Activated CD4-positive, alpha-beta T cell treated with anti-CD3 and anti-CD28 coated beads for 36 hours (primary cell): Measurements from ENCODE around the gene CLEC2L. TPM values are rescaled to one million over a fixed set of nuclear protein-coding genes. Genes with fewer than 3 reads are reported as not detected.
"Not testable (repeated sequence)": the region's sequence is repeated elsewhere in the genome, so short reads cannot be mapped to it uniquely, and the experiment has no call there.

Experiments
- ATAC-seq: fragments of 200-7000 bp; cut with Tn5 transposase; one replicate; pipeline ENCODE4 v1.10.0; 2021; ENCODE audit warnings: mild to moderate bottlenecking, moderate library complexity
- CTCF ChIA-PET: fragments of 350-600 bp; sonication (Branson Sonifier 250); formaldehyde crosslinking; loops from one replicate; lab custom pipeline; 2021; ENCODE audit warnings: antibody characterized with exemption; lab: Charles Lee
- POLR2A ChIA-PET: fragments of 350-600 bp; sonication (Branson Sonifier 250); formaldehyde crosslinking; loops from one replicate; lab custom pipeline; 2021; ENCODE audit warnings: antibody characterized with exemption, inconsistent platforms; lab: Charles Lee
- DNase-seq: peaks from one replicate; pipeline ENCODE4 v3.0.0-alpha.2; 2020
- H3K27ac Mint-ChIP-seq: one replicate; pipeline ENCODE4 v1.8.0; 2021; ENCODE audit warnings: mixed read lengths
- H3K27me3 Mint-ChIP-seq: one replicate; pipeline ENCODE4 v1.8.0; 2021; ENCODE audit warnings: mixed read lengths
- H3K36me3 Mint-ChIP-seq: one replicate; pipeline ENCODE4 v1.8.0; 2021; ENCODE audit warnings: low read depth, mixed read lengths
- H3K4me1 Mint-ChIP-seq: one replicate; pipeline ENCODE4 v1.8.0; 2021; ENCODE audit warnings: mixed read lengths
- H3K4me3 Mint-ChIP-seq: one replicate; pipeline ENCODE4 v1.8.0; 2021; ENCODE audit warnings: mild to moderate bottlenecking, moderate library complexity, mixed read lengths
- H3K9me3 Mint-ChIP-seq: one replicate; pipeline ENCODE4 v1.8.0; 2021; ENCODE audit warnings: low read depth, mixed read lengths
- intact Hi-C, 2 experiments: fragments of 100-400 bp; cut with DNase I in 1 of 2; cut with micrococcal nuclease in 1 of 2; formaldehyde crosslinking; loops; one replicate each; pipeline versions ENCODE4 v1.14.2 to v1.15.1; 2022 to 2024; cut with DNase I, micrococcal nuclease
- total RNA-seq, 2 experiments: library from RNA; stranded (reverse); gene quantifications; one replicate each; pipeline ENCODE4 v1.2.3, GENCODE V29; 2021

Gene CLEC2L
- total RNA-seq, 2 experiments from 2014 or later: not detected

GRCh38 chr7:139540203-139540602, 16.7 kb downstream of the CLEC2L start:
- POLR2A ChIA-PET: no interaction called here
- intact Hi-C loops: no loop called here
- Mint-ChIP-seq H3K36me3 (no peaks in the 10 kb centered on the region), H3K27me3 (no peaks in the 10 kb centered on the region), H3K27ac (no peak overlapping the region), H3K9me3 (no peaks in the 10 kb centered on the region), H3K4me3 (no peak overlapping the region), H3K4me1 (no peaks in the 10 kb centered on the region)
- ATAC-seq (no peak), DNase-seq (no peak)
- CTCF ChIA-PET: no interaction called here

- H3K4me3 Mint-ChIP-seq: no peak overlapping the region
- H3K4me1 Mint-ChIP-seq: no peaks in the 10 kb centered on the region
- no peaks in the 10 kb centered on the region for H3K9me3 Mint-ChIP-seq
- CTCF ChIA-PET: interaction anchor here (0.7 to 0.8 kb wide), 2 partner anchors 107 to 763 kb away, joined by 3 read pairs; no protein-coding TSS in a partner anchor
- POLR2A ChIA-PET: no interaction called here
- DNase-seq (no peak), ATAC-seq (no peak)
- H3K36me3 Mint-ChIP-seq: no peaks in the 10 kb centered on the region
- no peaks in the 10 kb centered on the region for H3K27me3 Mint-ChIP-seq
- intact Hi-C loops: no loop called here
- H3K27ac Mint-ChIP-seq: no peak overlapping the region
Measured at GRCh38 chr7:139541600-139542307, 18.3 kb downstream of the CLEC2L start.

- ChIA-PET CTCF (interaction anchor here (0.8 kb wide), 1 partner anchor 108 kb away, joined by 3 read pairs; no protein-coding TSS in a partner anchor), POLR2A (no interaction called here)
- intact Hi-C loops: no loop called here
- Mint-ChIP-seq H3K9me3 (no peaks in the 10 kb centered on the region), H3K27me3 (no peaks in the 10 kb centered on the region), H3K36me3 (no peaks in the 10 kb centered on the region), H3K4me3 (no peak overlapping the region), H3K4me1 (no peaks in the 10 kb centered on the region), H3K27ac (no peak overlapping the region)
- ATAC-seq: no peak
- no peak for DNase-seq
Measured at GRCh38 chr7:139542308-139543151, 19.0 kb downstream of the CLEC2L start.

- ChIA-PET CTCF (interaction anchor here (0.5 kb wide), 1 partner anchor 21 kb away, joined by 3 read pairs; no protein-coding TSS in a partner anchor), POLR2A (no interaction called here)
- no peak overlapping the region for H3K27ac Mint-ChIP-seq
Measured at GRCh38 chr7:139543801-139544603, 20.5 kb downstream of the CLEC2L start.

GRCh38 chr7:139544645-139545044, 21.2 kb downstream of the CLEC2L start:
- Mint-ChIP-seq H3K9me3 (no peaks in the 10 kb centered on the region), H3K4me1 (no peaks in the 10 kb centered on the region), H3K36me3 (no peaks in the 10 kb centered on the region), H3K27me3 (no peaks in the 10 kb centered on the region), H3K27ac (no peak overlapping the region), H3K4me3 (no peak overlapping the region)
- CTCF ChIA-PET: interaction anchor here (0.6 to 1.0 kb wide), 2 partner anchors 45 to 108 kb away, joined by 4 read pairs; no protein-coding TSS in a partner anchor
- ATAC-seq (no peak), DNase-seq (no peak)
- intact Hi-C loops: no loop called here
- POLR2A ChIA-PET: no interaction called here

More at GRCh38 chr7:139543801-139544603, 20.5 kb downstream of the CLEC2L start:
- H3K4me1 Mint-ChIP-seq: no peaks in the 10 kb centered on the region
- ATAC-seq (no peak), DNase-seq (peak; percentile 29)
- intact Hi-C loops: no loop called here
- H3K36me3 Mint-ChIP-seq: no peaks in the 10 kb centered on the region
- no peaks in the 10 kb centered on the region for H3K9me3 Mint-ChIP-seq
- no peak overlapping the region for H3K4me3 Mint-ChIP-seq
- H3K27me3 Mint-ChIP-seq: no peaks in the 10 kb centered on the region

GRCh38 chr7:139548302-139549028, 25.0 kb downstream of the CLEC2L start:
- intact Hi-C loops: no loop called here
- H3K4me3 Mint-ChIP-seq: no peak overlapping the region
- no peak for ATAC-seq
- H3K27me3 Mint-ChIP-seq: no peaks in the 10 kb centered on the region
- no peaks in the 10 kb centered on the region for H3K36me3 Mint-ChIP-seq
- H3K4me1 Mint-ChIP-seq: no peaks in the 10 kb centered on the region
- DNase-seq: no peak
- ChIA-PET CTCF (interaction anchor here (0.9 to 1.0 kb wide), 2 partner anchors 8 to 72 kb away, joined by 3 to 4 read pairs; no protein-coding TSS in a partner anchor), POLR2A (no interaction called here)
- H3K9me3 Mint-ChIP-seq: no peaks in the 10 kb centered on the region
- H3K27ac Mint-ChIP-seq: no peak overlapping the region

GRCh38 chr7:139553991-139554700, 30.7 kb downstream of the CLEC2L start:
- H3K27me3 Mint-ChIP-seq, H3K27ac Mint-ChIP-seq, DNase-seq, ATAC-seq, H3K9me3 Mint-ChIP-seq, H3K36me3 Mint-ChIP-seq, POLR2A ChIA-PET, H3K4me3 Mint-ChIP-seq, H3K4me1 Mint-ChIP-seq, intact Hi-C loops: not testable (repeated sequence)
- CTCF ChIA-PET: interaction anchor here (1.1 kb wide), 1 partner anchor 11 kb away, joined by 3 read pairs; no protein-coding TSS in a partner anchor

GRCh38 chr7:139557857-139558581, 34.5 kb downstream of the CLEC2L start:
- no peaks in the 10 kb centered on the region for H3K36me3 Mint-ChIP-seq
- no peaks in the 10 kb centered on the region for H3K9me3 Mint-ChIP-seq
- H3K4me1 Mint-ChIP-seq: no peaks in the 10 kb centered on the region
- ATAC-seq: no peak
- POLR2A ChIA-PET: no interaction called here
- intact Hi-C loops: no loop called here
- DNase-seq: no peak
- H3K27ac Mint-ChIP-seq: no peak overlapping the region
- H3K4me3 Mint-ChIP-seq: no peak overlapping the region
- peaks cover 7% of the 10 kb centered on the region for H3K27me3 Mint-ChIP-seq
- CTCF ChIA-PET: interaction anchor here (1.1 kb wide), 1 partner anchor 58 kb away, joined by 4 read pairs; no protein-coding TSS in a partner anchor

- H3K4me1 Mint-ChIP-seq: no peaks in the 10 kb centered on the region
- peaks cover 5% of the 10 kb centered on the region for H3K27me3 Mint-ChIP-seq
- H3K27ac Mint-ChIP-seq: no peak overlapping the region
- H3K36me3 Mint-ChIP-seq: no peaks in the 10 kb centered on the region
- ChIA-PET POLR2A (no interaction called here), CTCF (no interaction called here)
- no peak overlapping the region for H3K4me3 Mint-ChIP-seq
- no peaks in the 10 kb centered on the region for H3K9me3 Mint-ChIP-seq
- ATAC-seq (no peak), DNase-seq (no peak)
- intact Hi-C loops: no loop called here
Measured at GRCh38 chr7:139559364-139560105, 36.0 kb downstream of the CLEC2L start.
